ENCODE measurements around the gene CDKN1A. TPM values are rescaled to one million over a fixed set of nuclear protein-coding genes. Genes with fewer than 3 reads are reported as not detected.

CDKN1A gene
- total RNA-seq (2012; rRNA removed): 183 and 300 TPM in 2 replicates

- H3K9ac ChIP-seq (ENCODE audit: low read depth, low read length): peak within 1 kb of the TSS; percentile 96
- H3K4me1 ChIP-seq (ENCODE audit: control insufficient read depth, insufficient read depth, low read length): peaks cover 46% of the 10 kb centered on the region
- no peaks in the 10 kb centered on the region for H3K27me3 ChIP-seq (ENCODE audit: control insufficient read depth, insufficient read depth, low read length)
- peaks cover 21% of the 10 kb centered on the region for H3K36me3 ChIP-seq (ENCODE audit: insufficient read depth, low read length)
- peak within 1 kb of the TSS; percentile 98 for H3K4me3 ChIP-seq (ENCODE audit: low read length)
- H3K4me2 ChIP-seq (ENCODE audit: low read length): peak within 1 kb of the TSS; percentile 92
- H3K9me3 ChIP-seq (replicated peaks; ENCODE audit: low read length): no peaks in the 10 kb centered on the region
Observed at GRCh38 chr6:36678488-36679042, at the start of gene CDKN1A. CDKN1A (plus strand) TSS chr6:36678714; CDS start chr6:36684102, 5,388 bp downstream.

GRCh38 chr6:36629784-36630183 is 48.7 kb upstream of the CDKN1A start:
- peaks cover 27% of the 10 kb centered on the region for H3K4me1 ChIP-seq (ENCODE audit: control insufficient read depth, insufficient read depth, low read length)
- H3K4me3 ChIP-seq (ENCODE audit: low read length): no peak overlapping the region
- no peaks in the 10 kb centered on the region for H3K9me3 ChIP-seq (replicated peaks; ENCODE audit: low read length)
- H3K36me3 ChIP-seq (ENCODE audit: insufficient read depth, low read length): no peaks in the 10 kb centered on the region
- no peak overlapping the region for H3K9ac ChIP-seq (ENCODE audit: low read depth, low read length)
- no peak overlapping the region for H3K4me2 ChIP-seq (ENCODE audit: low read length)
- peaks cover 3% of the 10 kb centered on the region for H3K27me3 ChIP-seq (ENCODE audit: control insufficient read depth, insufficient read depth, low read length)

- H3K36me3 ChIP-seq (ENCODE audit: insufficient read depth, low read length): no peaks in the 10 kb centered on the region
Observed at GRCh38 chr6:36631326-36632011, 47.0 kb upstream of the CDKN1A start.

GRCh38 chr6:36633370-36633769 is 45.1 kb upstream of the CDKN1A start:
- no peaks in the 10 kb centered on the region for H3K36me3 ChIP-seq (ENCODE audit: insufficient read depth, low read length)
- no peak overlapping the region for H3K4me3 ChIP-seq (ENCODE audit: low read length)
- H3K9me3 ChIP-seq (replicated peaks; ENCODE audit: low read length): no peaks in the 10 kb centered on the region
- H3K4me2 ChIP-seq (ENCODE audit: low read length): no peak overlapping the region
- H3K9ac ChIP-seq (ENCODE audit: low read depth, low read length): no peak overlapping the region
- H3K27me3 ChIP-seq (ENCODE audit: control insufficient read depth, insufficient read depth, low read length): peaks cover 3% of the 10 kb centered on the region
- peaks cover 12% of the 10 kb centered on the region for H3K4me1 ChIP-seq (ENCODE audit: control insufficient read depth, insufficient read depth, low read length)

More at GRCh38 chr6:36631326-36632011, 47.0 kb upstream of the CDKN1A start:
- Histone ChIP-seq H3K9ac (ENCODE audit: low read depth, low read length) (no peak overlapping the region), H3K4me3 (ENCODE audit: low read length) (no peak overlapping the region), H3K9me3 (replicated peaks; ENCODE audit: low read length) (no peaks in the 10 kb centered on the region), H3K4me2 (ENCODE audit: low read length) (no peak overlapping the region), H3K27me3 (ENCODE audit: control insufficient read depth, insufficient read depth, low read length) (peaks cover 3% of the 10 kb centered on the region), H3K4me1 (ENCODE audit: control insufficient read depth, insufficient read depth, low read length) (peaks cover 17% of the 10 kb centered on the region)

- H3K4me1 ChIP-seq (ENCODE audit: control insufficient read depth, insufficient read depth, low read length): peaks cover 12% of the 10 kb centered on the region
- peaks cover 3% of the 10 kb centered on the region for H3K27me3 ChIP-seq (ENCODE audit: control insufficient read depth, insufficient read depth, low read length)
- no peaks in the 10 kb centered on the region for H3K9me3 ChIP-seq (replicated peaks; ENCODE audit: low read length)
- no peak overlapping the region for H3K4me3 ChIP-seq (ENCODE audit: low read length)
- no peaks in the 10 kb centered on the region for H3K36me3 ChIP-seq (ENCODE audit: insufficient read depth, low read length)
- peak overlapping the region; percentile 64 for H3K4me2 ChIP-seq (ENCODE audit: low read length)
- H3K9ac ChIP-seq (ENCODE audit: low read depth, low read length): peak overlapping the region; percentile 18
Observed at GRCh38 chr6:36633915-36634314, 44.6 kb upstream of the CDKN1A start.

- no peak overlapping the region for H3K4me3 ChIP-seq (ENCODE audit: low read length)
- H3K36me3 ChIP-seq (ENCODE audit: insufficient read depth, low read length): no peaks in the 10 kb centered on the region
- H3K9ac ChIP-seq (ENCODE audit: low read depth, low read length): peak overlapping the region; percentile 18
Observed at GRCh38 chr6:36634317-36635108, 44.0 kb upstream of the CDKN1A start.

GRCh38 chr6:36636283-36636682 is 42.2 kb upstream of the CDKN1A start:
- Histone ChIP-seq H3K4me2 (ENCODE audit: low read length) (no peak overlapping the region), H3K36me3 (ENCODE audit: insufficient read depth, low read length) (no peaks in the 10 kb centered on the region), H3K9me3 (replicated peaks; ENCODE audit: low read length) (no peaks in the 10 kb centered on the region), H3K9ac (ENCODE audit: low read depth, low read length) (no peak overlapping the region), H3K27me3 (ENCODE audit: control insufficient read depth, insufficient read depth, low read length) (no peaks in the 10 kb centered on the region), H3K4me3 (ENCODE audit: low read length) (no peak overlapping the region), H3K4me1 (ENCODE audit: control insufficient read depth, insufficient read depth, low read length) (peaks cover 12% of the 10 kb centered on the region)

More at GRCh38 chr6:36634317-36635108, 44.0 kb upstream of the CDKN1A start:
- Histone ChIP-seq H3K4me2 (ENCODE audit: low read length) (peak overlapping the region; percentile 64), H3K9me3 (replicated peaks; ENCODE audit: low read length) (no peaks in the 10 kb centered on the region), H3K27me3 (ENCODE audit: control insufficient read depth, insufficient read depth, low read length) (peaks cover 3% of the 10 kb centered on the region), H3K4me1 (ENCODE audit: control insufficient read depth, insufficient read depth, low read length) (peaks cover 12% of the 10 kb centered on the region)

GRCh38 chr6:36636687-36637418 is 41.7 kb upstream of the CDKN1A start:
- no peak overlapping the region for H3K9ac ChIP-seq (ENCODE audit: low read depth, low read length)
- no peak overlapping the region for H3K4me3 ChIP-seq (ENCODE audit: low read length)
- H3K27me3 ChIP-seq (ENCODE audit: control insufficient read depth, insufficient read depth, low read length): no peaks in the 10 kb centered on the region
- H3K36me3 ChIP-seq (ENCODE audit: insufficient read depth, low read length): no peaks in the 10 kb centered on the region
- no peak overlapping the region for H3K4me2 ChIP-seq (ENCODE audit: low read length)
- peaks cover 12% of the 10 kb centered on the region for H3K4me1 ChIP-seq (ENCODE audit: control insufficient read depth, insufficient read depth, low read length)
- H3K9me3 ChIP-seq (replicated peaks; ENCODE audit: low read length): no peaks in the 10 kb centered on the region

GRCh38 chr6:36638579-36638978 is 39.9 kb upstream of the CDKN1A start:
- Histone ChIP-seq H3K4me2 (ENCODE audit: low read length) (no peak overlapping the region), H3K9ac (ENCODE audit: low read depth, low read length) (no peak overlapping the region), H3K4me3 (ENCODE audit: low read length) (no peak overlapping the region), H3K27me3 (ENCODE audit: control insufficient read depth, insufficient read depth, low read length) (no peaks in the 10 kb centered on the region), H3K9me3 (replicated peaks; ENCODE audit: low read length) (no peaks in the 10 kb centered on the region), H3K4me1 (ENCODE audit: control insufficient read depth, insufficient read depth, low read length) (peaks cover 20% of the 10 kb centered on the region), H3K36me3 (ENCODE audit: insufficient read depth, low read length) (no peaks in the 10 kb centered on the region)

GRCh38 chr6:36639171-36639808 is 39.2 kb upstream of the CDKN1A start:
- Histone ChIP-seq H3K9ac (ENCODE audit: low read depth, low read length) (no peak overlapping the region), H3K4me1 (ENCODE audit: control insufficient read depth, insufficient read depth, low read length) (peaks cover 20% of the 10 kb centered on the region), H3K4me3 (ENCODE audit: low read length) (no peak overlapping the region), H3K27me3 (ENCODE audit: control insufficient read depth, insufficient read depth, low read length) (no peaks in the 10 kb centered on the region), H3K36me3 (ENCODE audit: insufficient read depth, low read length) (no peaks in the 10 kb centered on the region), H3K4me2 (ENCODE audit: low read length) (no peak overlapping the region), H3K9me3 (replicated peaks; ENCODE audit: low read length) (no peaks in the 10 kb centered on the region)

- Histone ChIP-seq H3K4me1 (ENCODE audit: control insufficient read depth, insufficient read depth, low read length) (peaks cover 29% of the 10 kb centered on the region), H3K36me3 (ENCODE audit: insufficient read depth, low read length) (no peaks in the 10 kb centered on the region), H3K9ac (ENCODE audit: low read depth, low read length) (no peak overlapping the region), H3K9me3 (replicated peaks; ENCODE audit: low read length) (no peaks in the 10 kb centered on the region), H3K4me3 (ENCODE audit: low read length) (no peak overlapping the region), H3K27me3 (ENCODE audit: control insufficient read depth, insufficient read depth, low read length) (no peaks in the 10 kb centered on the region), H3K4me2 (ENCODE audit: low read length) (no peak overlapping the region)
Observed at GRCh38 chr6:36641543-36641942, 37.0 kb upstream of the CDKN1A start.
